ENCODE results near the gene ANKRD28. TPM values are rescaled to one million over a fixed set of nuclear protein-coding genes. Genes with fewer than 3 reads are reported as not detected.

The ANKRD28 gene
- total and polyA plus RNA-seq, 2 of the 13 experiments (the other 11 are each of a cell fraction or from before 2014, with no cell fraction given), result 21.0 to 28.9 TPM

DNA sequence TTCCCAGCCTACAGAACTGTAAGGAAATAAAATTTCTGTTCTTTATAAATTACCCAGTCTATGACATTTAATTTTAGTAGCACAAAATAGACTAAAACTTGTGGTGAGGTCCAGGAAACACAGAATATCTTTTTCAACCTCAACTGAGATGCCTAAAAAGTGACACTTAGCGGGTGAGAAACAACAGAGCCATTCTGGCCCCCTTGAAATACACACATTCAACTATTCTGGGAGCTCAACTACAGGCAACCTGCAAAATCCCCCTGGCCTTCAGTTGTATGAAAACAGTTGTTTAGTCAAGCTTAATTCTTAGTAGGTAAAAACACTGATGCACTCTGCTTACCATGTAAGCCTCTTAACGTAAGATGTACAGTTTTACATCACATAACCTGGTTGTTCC lies 66.8 kb downstream of the ANKRD28 start:
- Histone ChIP-seq H3K79me2 (ENCODE audit: insufficient read depth, low read length) (no peaks in the 10 kb centered on the region), H3K9me3 (ENCODE audit: low read length) (no peaks in the 10 kb centered on the region), H2AFZ (ENCODE audit: low read length) (no peak overlapping the region), H3K27me3 (ENCODE audit: control insufficient read depth in 1 of 2, insufficient read depth in 2 of 2, low read length in 2 of 2) (no peaks in the 10 kb centered on the region), H3K4me1 (ENCODE audit: insufficient read depth, low read length) (no peaks in the 10 kb centered on the region), H3K4me3 (replicated peaks in 1 of 3; ENCODE audit: insufficient read depth in 1 of 3, low read depth in 2 of 3, low read length in 3 of 3) (no peak overlapping the region), H3K4me2 (ENCODE audit: low read depth, low read length) (no peak overlapping the region), H3K27ac (ENCODE audit: extremely low read length, insufficient read depth, low read length) (no peak overlapping the region), H3K9ac (ENCODE audit: insufficient read depth, low read depth, low read length) (no peak overlapping the region), H3K36me3 (replicated peaks in 1 of 2; ENCODE audit: control insufficient read depth in 1 of 2, insufficient read depth in 2 of 2, low read length in 2 of 2) (peaks cover 3 to 26% of the 10 kb centered on the region in 2 experiments), H4K20me1 (ENCODE audit: insufficient read depth, low read length) (no peaks in the 10 kb centered on the region)
- WGBS (ENCODE audit: low lambda C conversion rate), result 100% methylated on average over 2 of the region's 2 CpGs
- intact Hi-C loops (cut with micrococcal nuclease; ENCODE audit: unreplicated experiment) (no loop called here), in situ Hi-C loops (cut with HindIII; ENCODE audit: extremely low pct_ligation_motif_present, low pct_unique_long_range_greater_than_20kb) (no loop called here)
- no TSS peak for BruUV-seq (replicated peaks)
- TF ChIP-seq ZFYVE20 (CRISPR knock-in tag; IDR thresholded peaks at IDR 0.05; ENCODE audit: borderline replicate concordance, low read depth), result no peak
- TF ChIP-seq, protein P1, sequence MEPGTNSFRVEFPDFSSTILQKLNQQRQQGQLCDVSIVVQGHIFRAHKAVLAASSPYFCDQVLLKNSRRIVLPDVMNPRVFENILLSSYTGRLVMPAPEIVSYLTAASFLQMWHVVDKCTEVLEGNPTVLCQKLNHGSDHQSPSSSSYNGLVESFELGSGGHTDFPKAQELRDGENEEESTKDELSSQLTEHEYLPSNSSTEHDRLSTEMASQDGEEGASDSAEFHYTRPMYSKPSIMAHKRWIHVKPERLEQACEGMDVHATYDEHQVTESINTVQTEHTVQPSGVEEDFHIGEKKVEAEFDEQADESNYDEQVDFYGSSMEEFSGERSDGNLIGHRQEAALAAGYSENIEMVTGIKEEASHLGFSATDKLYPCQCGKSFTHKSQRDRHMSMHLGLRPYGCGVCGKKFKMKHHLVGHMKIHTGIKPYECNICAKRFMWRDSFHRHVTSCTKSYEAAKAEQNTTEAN (CRISPR knock-in tag; conservative IDR thresholded peaks at IDR 0.05), result no peak
- no peak for TF ChIP-seq ZNF615 (CRISPR knock-in tag; IDR thresholded peaks at IDR 0.05; ENCODE audit: borderline replicate concordance)
- TF ChIP-seq CHCHD3 (CRISPR knock-in tag; IDR thresholded peaks at IDR 0.05), result no peak
- ChIA-PET CTCF (ENCODE audit: low intra/inter-chr PET ratio, low total read pairs) (no interaction called here), POLR2A (no interaction called here)
- FAIRE-seq (no peak), DNase-seq (ENCODE audit: low spot score) (no peak), ATAC-seq (no peak)

DNA sequence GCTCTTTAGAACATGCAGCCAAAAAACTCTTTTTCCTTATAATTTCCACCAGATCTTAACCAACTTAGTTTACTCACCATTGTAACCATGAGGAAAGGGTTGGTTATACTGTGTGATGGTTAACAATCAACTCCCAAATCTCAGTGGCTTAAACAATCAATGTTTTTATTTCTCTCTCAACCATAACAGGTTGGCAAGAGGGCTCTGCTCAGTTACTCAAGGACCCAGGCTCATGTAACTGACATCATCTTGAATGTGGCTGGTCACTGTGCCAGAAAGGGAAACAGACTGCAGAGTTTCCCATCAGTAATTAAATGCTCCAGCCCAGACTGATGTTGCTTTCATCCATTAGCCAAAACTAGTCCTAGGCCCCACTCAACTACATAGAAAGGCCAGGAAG lies 69.0 kb downstream of the ANKRD28 start:
- FAIRE-seq (no peak), DNase-seq (ENCODE audit: low spot score) (no peak), ATAC-seq (no peak)
- Histone ChIP-seq H3K4me3 (replicated peaks in 1 of 3; ENCODE audit: insufficient read depth in 1 of 3, low read depth in 2 of 3, low read length in 3 of 3) (no peak overlapping the region), H3K9ac (ENCODE audit: insufficient read depth, low read depth, low read length) (no peak overlapping the region), H3K4me1 (ENCODE audit: insufficient read depth, low read length) (0 out of 2 replicates have a peak, but pooled peaks cover 3% of the 10 kb centered on the region), H3K36me3 (replicated peaks in 1 of 2; ENCODE audit: control insufficient read depth in 1 of 2, insufficient read depth in 2 of 2, low read length in 2 of 2) (peaks cover 5 to 23% of the 10 kb centered on the region in 2 experiments), H3K27me3 (ENCODE audit: control insufficient read depth in 1 of 2, insufficient read depth in 2 of 2, low read length in 2 of 2) (no peaks in the 10 kb centered on the region), H3K79me2 (ENCODE audit: insufficient read depth, low read length) (no peaks in the 10 kb centered on the region), H3K27ac (ENCODE audit: extremely low read length, insufficient read depth, low read length) (no peak overlapping the region), H4K20me1 (ENCODE audit: insufficient read depth, low read length) (no peaks in the 10 kb centered on the region), H3K4me2 (ENCODE audit: low read depth, low read length) (no peak overlapping the region), H3K9me3 (ENCODE audit: low read length) (no peaks in the 10 kb centered on the region), H2AFZ (ENCODE audit: low read length) (no peak overlapping the region)
- ChIA-PET CTCF (ENCODE audit: low intra/inter-chr PET ratio, low total read pairs) (no interaction called here), POLR2A (no interaction called here)
- in situ Hi-C loops (cut with HindIII; ENCODE audit: extremely low pct_ligation_motif_present, low pct_unique_long_range_greater_than_20kb), result no loop called here
- no TSS peak for BruUV-seq (replicated peaks)
- intact Hi-C loops (cut with micrococcal nuclease; ENCODE audit: unreplicated experiment), result no loop called here
- TF ChIP-seq ZNF549 (CRISPR knock-in tag; IDR thresholded peaks at IDR 0.05) (no peak), KLF9 (CRISPR knock-in tag; IDR thresholded peaks at IDR 0.05; ENCODE audit: low read depth) (no peak)
- TF ChIP-seq, protein P2, sequence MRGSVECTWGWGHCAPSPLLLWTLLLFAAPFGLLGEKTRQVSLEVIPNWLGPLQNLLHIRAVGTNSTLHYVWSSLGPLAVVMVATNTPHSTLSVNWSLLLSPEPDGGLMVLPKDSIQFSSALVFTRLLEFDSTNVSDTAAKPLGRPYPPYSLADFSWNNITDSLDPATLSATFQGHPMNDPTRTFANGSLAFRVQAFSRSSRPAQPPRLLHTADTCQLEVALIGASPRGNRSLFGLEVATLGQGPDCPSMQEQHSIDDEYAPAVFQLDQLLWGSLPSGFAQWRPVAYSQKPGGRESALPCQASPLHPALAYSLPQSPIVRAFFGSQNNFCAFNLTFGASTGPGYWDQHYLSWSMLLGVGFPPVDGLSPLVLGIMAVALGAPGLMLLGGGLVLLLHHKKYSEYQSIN (CRISPR knock-in tag; IDR thresholded peaks at IDR 0.05; ENCODE audit: borderline replicate concordance), result no peak
- TF ChIP-seq, protein P3, sequence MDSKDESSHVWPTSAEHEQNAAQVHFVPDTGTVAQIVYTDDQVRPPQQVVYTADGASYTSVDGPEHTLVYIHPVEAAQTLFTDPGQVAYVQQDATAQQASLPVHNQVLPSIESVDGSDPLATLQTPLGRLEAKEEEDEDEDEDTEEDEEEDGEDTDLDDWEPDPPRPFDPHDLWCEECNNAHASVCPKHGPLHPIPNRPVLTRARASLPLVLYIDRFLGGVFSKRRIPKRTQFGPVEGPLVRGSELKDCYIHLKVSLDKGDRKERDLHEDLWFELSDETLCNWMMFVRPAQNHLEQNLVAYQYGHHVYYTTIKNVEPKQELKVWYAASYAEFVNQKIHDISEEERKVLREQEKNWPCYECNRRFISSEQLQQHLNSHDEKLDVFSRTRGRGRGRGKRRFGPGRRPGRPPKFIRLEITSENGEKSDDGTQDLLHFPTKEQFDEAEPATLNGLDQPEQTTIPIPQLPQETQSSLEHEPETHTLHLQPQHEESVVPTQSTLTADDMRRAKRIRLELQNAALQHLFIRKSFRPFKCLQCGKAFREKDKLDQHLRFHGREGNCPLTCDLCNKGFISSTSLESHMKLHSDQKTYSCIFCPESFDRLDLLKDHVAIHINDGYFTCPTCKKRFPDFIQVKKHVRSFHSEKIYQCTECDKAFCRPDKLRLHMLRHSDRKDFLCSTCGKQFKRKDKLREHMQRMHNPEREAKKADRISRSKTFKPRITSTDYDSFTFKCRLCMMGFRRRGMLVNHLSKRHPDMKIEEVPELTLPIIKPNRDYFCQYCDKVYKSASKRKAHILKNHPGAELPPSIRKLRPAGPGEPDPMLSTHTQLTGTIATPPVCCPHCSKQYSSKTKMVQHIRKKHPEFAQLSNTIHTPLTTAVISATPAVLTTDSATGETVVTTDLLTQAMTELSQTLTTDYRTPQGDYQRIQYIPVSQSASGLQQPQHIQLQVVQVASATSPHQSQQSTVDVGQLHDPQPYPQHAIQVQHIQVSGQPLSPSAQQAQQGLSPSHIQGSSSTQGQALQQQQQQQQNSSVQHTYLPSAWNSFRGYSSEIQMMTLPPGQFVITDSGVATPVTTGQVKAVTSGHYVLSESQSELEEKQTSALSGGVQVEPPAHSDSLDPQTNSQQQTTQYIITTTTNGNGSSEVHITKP (CRISPR knock-in tag; IDR thresholded peaks at IDR 0.05; ENCODE audit: low read depth), result no peak
- TF ChIP-seq, protein P4, sequence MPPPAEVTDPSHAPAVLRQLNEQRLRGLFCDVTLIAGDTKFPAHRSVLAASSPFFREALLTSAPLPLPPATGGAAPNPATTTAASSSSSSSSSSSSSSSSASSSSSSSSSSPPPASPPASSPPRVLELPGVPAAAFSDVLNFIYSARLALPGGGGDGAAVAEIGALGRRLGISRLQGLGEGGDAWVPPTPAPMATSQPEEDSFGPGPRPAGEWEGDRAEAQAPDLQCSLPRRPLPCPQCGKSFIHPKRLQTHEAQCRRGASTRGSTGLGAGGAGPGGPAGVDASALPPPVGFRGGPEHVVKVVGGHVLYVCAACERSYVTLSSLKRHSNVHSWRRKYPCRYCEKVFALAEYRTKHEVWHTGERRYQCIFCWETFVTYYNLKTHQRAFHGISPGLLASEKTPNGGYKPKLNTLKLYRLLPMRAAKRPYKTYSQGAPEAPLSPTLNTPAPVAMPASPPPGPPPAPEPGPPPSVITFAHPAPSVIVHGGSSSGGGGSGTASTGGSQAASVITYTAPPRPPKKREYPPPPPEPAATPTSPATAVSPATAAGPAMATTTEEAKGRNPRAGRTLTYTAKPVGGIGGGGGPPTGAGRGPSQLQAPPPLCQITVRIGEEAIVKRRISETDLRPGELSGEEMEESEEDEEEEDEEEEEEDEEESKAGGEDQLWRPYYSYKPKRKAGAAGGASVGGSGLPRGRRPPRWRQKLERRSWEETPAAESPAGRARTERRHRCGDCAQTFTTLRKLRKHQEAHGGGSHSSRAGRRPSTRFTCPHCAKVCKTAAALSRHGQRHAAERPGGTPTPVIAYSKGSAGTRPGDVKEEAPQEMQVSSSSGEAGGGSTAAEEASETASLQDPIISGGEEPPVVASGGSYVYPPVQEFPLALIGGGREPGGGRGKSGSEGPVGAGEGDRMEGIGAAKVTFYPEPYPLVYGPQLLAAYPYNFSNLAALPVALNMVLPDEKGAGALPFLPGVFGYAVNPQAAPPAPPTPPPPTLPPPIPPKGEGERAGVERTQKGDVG (CRISPR knock-in tag; IDR thresholded peaks at IDR 0.05; ENCODE audit: borderline replicate concordance), result no peak

All from HepG2 (cell line).